ENCODE data around the gene MAGEB16.

The MAGEB16 gene

DNA sequence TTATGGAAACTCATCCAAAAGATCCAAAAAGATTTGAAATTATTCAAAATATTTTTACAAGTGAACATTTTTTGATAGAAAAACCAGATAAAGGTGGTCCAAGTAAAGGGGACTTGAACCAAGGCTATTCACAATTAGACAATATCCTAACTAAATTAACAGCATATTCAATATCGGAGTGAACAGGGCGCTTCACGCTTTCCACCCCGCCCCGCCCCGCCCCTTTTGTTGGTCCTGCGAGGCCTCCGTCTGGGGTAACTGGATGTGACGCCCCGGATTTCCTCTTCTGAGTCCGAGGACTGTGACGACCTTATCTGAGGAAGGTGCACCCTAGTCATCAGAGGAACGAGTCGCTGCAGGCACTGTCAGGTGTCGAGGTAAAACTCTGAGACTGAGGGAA lies at the start of gene MAGEB16:
TSS of gene MAGEB16 (plus strand) at position 301 of the 400 bp plus-strand sequence. CDS start 3,855 bp downstream, outside the sequence.
- DNase-seq = no peak

DNA sequence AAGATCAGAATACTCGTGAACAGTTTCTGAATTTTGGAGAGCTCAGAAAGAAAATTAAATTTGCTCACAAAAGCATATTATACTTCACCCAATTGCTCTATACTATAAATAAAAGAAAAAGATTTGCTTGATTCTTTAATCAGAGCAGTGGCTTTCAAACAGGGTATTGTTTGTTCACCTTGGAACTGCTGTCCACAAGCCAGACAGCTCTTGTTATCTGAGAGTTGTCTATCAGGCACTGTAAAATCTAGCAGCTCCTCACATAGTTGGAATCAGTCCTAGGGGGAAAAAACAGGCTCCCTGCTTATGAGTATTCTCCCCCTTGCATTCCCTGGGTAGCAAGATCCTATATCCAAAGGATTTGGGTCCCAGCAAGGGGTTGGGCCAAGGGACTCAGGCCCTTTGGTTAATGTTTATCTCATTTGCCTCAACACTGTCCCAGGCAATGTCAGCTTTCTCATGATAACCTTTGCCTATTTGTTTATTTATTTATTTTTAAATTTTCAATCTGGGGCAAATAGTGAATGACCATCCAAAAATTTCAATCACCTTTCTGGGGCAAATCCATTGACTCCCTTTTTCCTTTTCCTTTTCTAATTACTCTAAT lies 24.1 kb upstream of the MAGEB16 start:
- no peak for DNase-seq

DNA sequence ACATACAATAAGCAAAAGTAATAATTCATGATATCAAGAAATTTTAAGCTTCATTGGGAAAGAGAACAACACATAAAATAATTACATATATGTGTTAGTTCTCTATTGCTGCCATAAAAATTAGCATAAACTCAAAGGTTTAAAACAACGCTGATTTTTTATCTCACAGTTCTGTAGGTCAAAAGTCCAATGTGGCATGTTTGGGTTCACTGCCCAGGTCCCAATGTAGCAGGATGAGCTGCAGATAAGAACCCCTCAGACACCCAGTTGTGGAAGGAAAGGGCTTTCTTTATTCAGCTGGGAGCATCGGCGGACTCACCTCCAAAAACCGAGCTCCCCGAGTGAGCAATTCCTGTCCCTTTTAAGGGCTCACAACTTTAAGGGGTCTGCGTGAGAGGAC lies 13.1 kb upstream of the MAGEB16 start:
- no peak for DNase-seq

DNA sequence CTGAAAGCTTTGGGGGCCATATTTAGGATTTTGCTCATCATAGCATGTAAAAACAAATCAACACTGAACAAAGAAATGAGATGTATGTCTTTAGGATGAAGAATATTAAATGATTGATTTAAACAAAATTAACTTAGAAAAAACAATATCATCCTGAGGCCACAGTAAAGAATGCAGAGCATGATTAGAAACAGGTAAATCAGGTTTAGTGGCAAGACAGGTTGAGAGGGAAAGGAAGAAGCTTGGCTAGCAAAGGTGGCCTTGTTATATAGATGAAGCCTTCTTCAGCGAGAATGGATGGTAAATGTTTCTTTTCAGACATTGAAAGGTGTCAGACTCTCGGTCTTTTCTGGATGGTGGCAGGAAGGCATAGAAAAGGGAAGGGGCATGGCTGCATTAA lies 11.9 kb upstream of the MAGEB16 start:
- no peak for DNase-seq

DNA sequence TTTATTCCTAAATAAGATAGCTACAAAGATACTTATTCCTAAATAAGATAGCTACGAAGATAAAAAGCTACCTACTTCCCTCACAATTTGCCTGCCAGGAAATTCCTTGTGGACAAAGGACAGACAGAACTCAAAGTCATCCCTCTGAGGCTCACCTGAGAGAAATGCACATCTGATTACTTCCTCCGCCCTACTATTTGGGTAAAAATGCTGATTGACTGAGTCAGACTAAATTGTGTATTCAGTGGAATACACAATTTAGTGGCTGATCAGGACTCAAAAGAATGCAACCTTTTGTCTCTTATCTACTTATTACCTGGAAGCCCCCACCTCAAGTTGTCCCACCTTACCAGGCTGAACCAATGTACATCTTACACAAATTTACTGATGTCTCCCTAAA lies 10.3 kb upstream of the MAGEB16 start:
- no peak for DNase-seq

DNA sequence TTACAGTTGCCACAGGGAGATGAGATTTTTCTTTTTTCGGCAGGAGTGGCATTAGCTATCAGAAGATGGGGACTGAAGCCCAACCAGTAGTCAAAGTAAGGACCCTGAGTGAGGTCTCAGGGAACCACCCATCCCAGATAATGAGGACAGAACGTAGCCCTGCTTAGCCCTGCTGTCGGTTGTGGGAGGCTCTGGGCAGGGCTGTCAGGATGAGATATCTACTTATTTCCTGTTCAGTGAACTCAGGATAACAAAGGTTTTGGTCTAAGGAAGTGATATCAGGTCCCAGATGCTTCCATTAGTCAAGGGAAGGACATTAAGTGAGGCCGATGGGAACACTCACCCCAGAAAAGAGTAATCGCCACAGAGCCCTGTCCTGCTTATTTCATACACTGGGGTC lies 2.3 kb downstream of the MAGEB16 start:
- no peak for DNase-seq

DNA sequence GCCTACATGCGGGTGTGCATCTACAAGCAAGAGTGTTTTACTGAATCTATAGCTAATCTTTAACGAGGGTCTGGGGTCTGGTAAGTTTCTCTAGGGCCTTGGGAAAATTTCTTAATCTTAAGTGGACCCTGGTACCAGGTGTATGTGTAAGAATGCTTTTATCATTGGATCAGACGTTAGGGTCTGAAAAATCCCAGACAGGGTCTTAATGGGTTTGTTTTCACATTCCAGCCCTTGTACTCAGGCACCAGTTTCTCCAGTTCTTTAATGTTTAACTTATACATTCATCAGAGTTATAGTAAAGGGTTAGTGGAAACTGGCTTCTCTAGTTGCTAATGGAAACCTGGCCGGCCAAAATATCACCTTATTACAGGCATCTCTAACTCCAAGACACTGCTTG lies 11.6 kb downstream of the MAGEB16 start:
- no peak for DNase-seq

DNA sequence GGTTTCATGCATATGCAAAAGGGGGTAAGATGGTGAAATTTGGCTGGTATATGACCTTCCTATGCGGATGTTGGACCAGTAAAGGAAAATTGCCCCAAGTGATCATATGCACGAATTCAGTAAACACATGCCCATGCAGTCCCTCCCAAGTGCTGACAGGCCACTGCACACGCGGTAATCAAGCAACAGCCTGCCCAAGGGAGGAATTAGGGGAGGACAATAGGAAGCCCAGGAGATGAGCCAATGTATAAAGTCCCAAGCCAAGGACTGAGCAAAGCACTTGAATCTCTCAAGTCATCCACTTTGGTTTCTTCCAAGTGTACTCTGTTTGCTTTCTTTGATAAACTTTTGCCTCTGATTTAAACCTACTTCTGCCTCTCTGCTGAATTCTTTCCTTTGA lies 21.1 kb downstream of the MAGEB16 start:
- DNase-seq = no peak

DNA sequence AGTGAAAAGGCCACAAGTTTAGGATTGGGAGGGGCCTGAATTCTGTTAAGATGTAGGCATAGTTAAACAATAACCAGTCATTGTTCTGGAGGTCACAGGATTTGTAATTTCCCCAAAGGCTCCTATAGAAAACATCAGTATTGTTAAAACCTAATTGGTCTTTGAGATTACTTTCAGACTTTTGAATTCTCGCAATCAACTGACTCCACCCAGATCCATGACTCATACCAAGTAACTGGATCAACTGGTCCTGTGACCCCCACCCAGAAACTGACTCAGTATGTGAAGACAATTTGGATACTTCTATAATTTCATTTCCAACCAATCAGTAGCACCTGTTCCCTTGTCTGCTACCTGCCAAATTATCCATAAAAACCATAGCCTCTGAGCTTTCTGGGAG lies 28.4 kb downstream of the MAGEB16 start:
- DNase-seq = no peak

DNA sequence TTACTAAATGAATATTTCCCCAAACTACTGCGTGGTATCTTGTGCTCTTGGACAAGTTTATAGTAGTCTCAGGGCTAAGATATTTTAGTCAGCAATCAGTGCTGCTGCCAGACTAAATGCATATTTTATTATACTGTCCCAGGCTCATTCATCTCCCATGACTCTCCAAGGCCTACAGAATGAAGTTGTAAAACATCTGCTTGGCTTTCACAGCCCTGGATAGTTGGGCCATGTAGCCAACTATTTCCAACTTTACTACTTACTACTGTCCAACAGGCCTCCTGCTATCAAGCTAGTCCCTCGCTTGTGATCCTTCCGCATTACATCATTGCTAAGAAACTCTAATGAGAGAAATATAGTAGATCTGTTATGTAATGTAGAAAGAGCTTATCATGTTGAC lies 31.4 kb downstream of the MAGEB16 start:
- DNase-seq = no peak

DNA sequence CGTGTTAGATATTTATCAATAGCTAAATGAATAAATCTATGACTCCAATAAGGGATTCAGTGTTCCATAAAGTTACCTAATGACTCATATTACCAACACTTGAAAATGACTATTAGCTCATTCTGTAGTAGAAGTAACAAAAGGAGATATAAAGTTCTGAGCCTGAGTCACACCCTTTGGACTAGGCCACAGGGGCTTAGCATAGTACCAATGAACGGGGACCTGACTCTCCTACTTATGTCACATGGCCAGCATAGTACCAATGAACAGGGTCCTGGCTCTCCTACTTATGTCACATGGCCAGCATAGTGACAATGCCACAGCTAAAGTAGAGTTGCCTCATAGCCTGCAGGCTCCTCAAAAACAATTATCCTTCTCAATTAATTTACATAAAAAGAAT lies 43.7 kb downstream of the MAGEB16 start:
- no peak for DNase-seq

DNA sequence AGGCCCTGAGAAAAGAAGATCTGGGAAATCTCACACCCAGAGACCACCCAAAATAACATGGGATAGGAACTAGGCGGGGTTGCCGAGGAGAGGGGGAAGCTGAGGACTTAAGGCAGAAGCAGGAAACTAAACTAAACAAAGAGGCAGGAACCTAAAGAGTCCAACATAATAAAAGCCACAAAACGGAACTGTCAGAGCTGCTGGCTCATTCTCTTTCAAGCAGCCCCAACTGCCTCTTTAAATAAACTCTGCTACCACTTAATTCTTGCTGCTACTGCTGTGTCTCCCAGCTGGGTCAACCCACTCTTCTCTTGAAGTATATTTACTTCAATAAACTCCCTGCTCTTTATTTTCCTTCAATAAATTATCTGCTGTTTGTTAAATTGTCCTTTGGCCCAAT lies 44.5 kb downstream of the MAGEB16 start:
- no peak for DNase-seq

DNA sequence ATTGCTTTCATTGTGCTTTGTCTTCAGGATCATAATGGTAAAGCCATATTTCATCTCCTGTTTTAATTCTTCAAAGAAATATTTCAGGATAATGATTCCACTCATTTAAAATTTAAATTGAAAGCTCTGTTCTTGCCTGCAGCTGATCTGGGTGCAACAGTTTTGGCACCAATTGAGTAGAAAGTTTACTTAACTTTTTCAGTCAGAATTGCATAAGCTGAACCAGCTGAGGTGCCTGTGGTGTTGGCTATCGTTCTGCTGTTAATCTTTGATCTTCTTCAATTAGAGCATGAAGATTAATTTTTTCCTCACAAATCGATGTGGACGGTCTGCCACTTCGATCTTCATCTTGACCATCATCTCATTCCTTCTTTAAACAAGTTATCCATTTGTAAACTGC lies 49.6 kb downstream of the MAGEB16 start:
- DNase-seq = no peak
